Mononuclear cell (primary cell): ENCODE data around the gene C11orf71. TPM values are rescaled to one million over a fixed set of nuclear protein-coding genes. Genes with fewer than 3 reads are reported as not detected.

Experiments
- H3K27me3 ChIP-seq: 2 replicates; pipeline ENCODE4 v1.6.0; 2011; ENCODE audit warnings: low read length, control low read depth; ENCODE audit not compliant: insufficient read depth
- H3K4me1 ChIP-seq: 2 replicates; pipeline ENCODE4 v1.5.1; 2011; ENCODE audit warnings: mild to moderate bottlenecking, low read length, control low read depth; ENCODE audit not compliant: insufficient read depth
- H3K4me3 ChIP-seq: 2 replicates; pipeline ENCODE4 v1.5.1; 2011; ENCODE audit warnings: mild to moderate bottlenecking, low read length, moderate library complexity
- H3K9me3 ChIP-seq: 2 replicates; pipeline ENCODE4 v1.5.1; 2011; ENCODE audit warnings: low read depth, mild to moderate bottlenecking, control low read depth, low read length
- total RNA-seq: library from RNA; depleted of rRNA; stranded (reverse); fragments of >200 nt; gene quantifications from one replicate; pipeline ENCODE4 v1.2.3, GENCODE V29; 2012

The C11orf71 gene
- total RNA-seq, 1 donor: 8.8 TPM

DNA sequence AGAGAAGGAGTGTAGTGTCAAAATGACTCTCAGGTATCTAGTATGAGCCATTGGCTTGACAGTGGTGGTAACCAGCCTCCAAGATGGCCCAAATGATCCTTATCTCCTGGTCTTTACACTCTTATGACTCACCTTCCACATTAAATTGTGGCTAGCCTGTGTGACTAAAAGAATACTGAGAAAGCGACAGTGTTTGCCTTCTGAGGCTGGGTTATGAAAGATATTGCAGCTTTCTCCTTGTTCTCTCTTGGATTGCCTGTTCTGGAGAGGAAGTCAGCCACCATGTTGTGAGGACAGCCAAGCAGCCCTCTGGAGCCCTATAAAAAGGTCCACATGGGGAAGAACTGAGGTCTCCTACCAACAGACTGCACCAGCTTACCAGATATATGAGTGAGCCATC lies 15.8 kb downstream of the C11orf71 start:
- H3K4me1 ChIP-seq: no peaks in the 10 kb centered on the region
- H3K4me3 ChIP-seq: no peak overlapping the region
- peaks cover 11% of the 10 kb centered on the region for H3K27me3 ChIP-seq
- H3K9me3 ChIP-seq: no peaks in the 10 kb centered on the region

- no peaks in the 10 kb centered on the region for H3K4me1 ChIP-seq
- peaks cover 14% of the 10 kb centered on the region for H3K27me3 ChIP-seq
- no peak overlapping the region for H3K4me3 ChIP-seq
- no peaks in the 10 kb centered on the region for H3K9me3 ChIP-seq
These were observed 17.8 kb downstream of the C11orf71 start for GRCh38 chr11:114382509-114382908.

GRCh38 chr11:114379394-114380069 lies 20.8 kb downstream of the C11orf71 start:
- Histone ChIP-seq H3K9me3 (no peaks in the 10 kb centered on the region), H3K4me1 (no peaks in the 10 kb centered on the region), H3K4me3 (no peak overlapping the region), H3K27me3 (peaks cover 9% of the 10 kb centered on the region)

DNA sequence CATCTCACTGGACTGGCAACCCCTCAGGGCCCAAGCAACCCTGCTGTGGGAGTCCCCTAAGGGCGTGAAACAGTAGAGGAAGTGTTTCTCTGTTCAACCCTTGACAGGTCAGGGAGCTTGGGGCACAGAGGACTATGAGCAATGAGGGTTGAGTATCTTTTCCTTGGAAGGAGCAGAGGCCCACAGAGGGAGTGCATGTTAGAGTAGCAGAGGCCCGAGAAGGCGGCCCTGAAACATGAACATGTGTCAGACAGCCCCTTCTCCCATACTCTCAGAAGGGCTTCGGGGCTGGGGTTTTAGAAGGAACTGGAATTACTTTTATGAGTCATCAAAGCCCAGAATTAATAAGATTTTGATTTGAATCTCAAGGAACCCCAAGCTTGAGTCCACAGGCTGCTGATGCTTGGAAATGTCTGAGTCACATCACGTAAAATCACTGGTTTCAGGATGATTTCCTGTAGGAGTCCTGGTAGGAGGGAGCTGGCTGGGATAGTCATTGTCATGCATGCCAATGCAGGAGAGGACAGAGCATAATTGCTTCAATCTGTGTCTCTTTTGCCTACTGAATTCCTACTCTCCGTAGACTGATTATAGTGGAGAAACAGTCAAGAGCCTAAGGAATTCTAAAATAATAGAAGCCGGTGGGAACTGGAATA lies 22.6 kb downstream of the C11orf71 start:
- no peaks in the 10 kb centered on the region for H3K9me3 ChIP-seq
- H3K4me3 ChIP-seq: no peak overlapping the region
- H3K27me3 ChIP-seq: peaks cover 13% of the 10 kb centered on the region
- no peaks in the 10 kb centered on the region for H3K4me1 ChIP-seq

GRCh38 chr11:114375052-114375451 lies 25.3 kb downstream of the C11orf71 start:
- H3K9me3 ChIP-seq: no peaks in the 10 kb centered on the region
- no peaks in the 10 kb centered on the region for H3K4me1 ChIP-seq
- H3K27me3 ChIP-seq: peaks cover 13% of the 10 kb centered on the region
- no peak overlapping the region for H3K4me3 ChIP-seq

DNA sequence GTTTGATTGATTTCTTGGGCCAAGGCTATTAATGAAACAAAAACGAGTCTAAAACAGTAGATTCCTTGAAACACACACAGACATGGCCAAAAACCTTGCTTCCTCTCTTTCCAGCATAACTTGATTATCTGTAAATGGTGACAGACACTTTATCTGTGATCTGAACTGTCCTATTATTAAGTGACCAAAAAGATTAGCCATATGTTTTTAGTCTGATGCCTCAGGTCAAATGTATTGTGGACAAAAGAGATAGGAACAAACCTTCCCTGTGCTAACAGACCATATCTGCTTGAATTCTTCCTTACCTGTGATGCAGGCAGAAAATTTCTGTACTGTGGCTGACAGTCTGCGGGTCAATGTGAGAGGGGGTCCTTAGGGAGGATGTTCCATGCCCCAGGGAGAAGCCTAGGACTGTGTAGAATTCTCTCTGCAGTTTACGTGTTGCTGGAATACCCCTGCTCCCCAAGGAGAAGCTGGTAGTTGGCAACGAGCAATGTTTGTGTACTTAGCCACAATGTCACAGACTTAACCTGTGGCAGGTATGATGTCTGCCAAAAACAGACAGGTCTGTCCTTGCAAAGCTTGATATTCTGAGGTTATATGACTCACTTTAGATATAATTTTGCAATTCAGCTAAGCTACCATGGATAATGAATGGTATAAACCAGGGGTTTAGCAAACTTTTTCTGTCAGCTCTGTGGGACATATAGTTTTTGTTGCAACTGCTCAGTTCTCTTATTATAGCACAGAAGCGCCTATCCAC lies 31.2 kb downstream of the C11orf71 start:
- H3K27me3 ChIP-seq: peaks cover 2% of the 10 kb centered on the region

DNA sequence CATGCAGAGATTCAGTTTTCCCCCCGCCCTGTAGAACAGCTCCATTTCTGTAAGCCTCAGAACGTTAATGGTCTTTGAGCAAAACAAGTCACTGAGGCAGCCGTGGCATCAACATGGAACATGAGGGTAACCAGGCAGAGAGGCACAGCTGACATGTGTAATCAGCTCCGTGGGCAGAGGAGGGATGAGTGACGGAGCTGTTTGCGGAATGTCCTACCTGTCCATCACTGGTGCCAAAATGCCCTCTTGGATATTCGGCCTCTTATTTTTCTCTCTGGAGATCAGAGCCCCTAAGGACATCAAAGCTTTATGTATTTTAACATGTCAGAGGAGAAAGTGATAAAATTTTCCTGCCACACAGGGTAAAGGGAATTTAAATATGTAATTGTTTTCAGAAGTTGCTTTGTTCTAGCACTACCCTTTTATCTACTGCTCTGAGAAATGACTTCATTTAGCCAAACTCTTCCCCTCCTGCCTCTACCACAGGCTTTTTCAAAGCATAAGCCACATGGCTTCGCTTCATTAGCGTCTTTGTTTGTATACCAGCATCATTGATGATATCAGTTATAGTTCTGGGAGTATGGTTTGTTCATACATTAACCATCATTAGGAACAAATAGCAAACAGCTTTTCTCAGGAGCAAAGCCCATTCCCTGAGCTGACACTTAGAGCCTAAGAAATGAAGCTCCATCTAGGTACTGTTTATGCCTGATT lies 32.9 kb downstream of the C11orf71 start:
- Histone ChIP-seq H3K4me3 (no peak overlapping the region), H3K27me3 (peaks cover 5% of the 10 kb centered on the region), H3K4me1 (no peaks in the 10 kb centered on the region), H3K9me3 (no peaks in the 10 kb centered on the region)

More for the DNA sequence above, 31.2 kb downstream of the C11orf71 start:
- Histone ChIP-seq H3K9me3 (no peaks in the 10 kb centered on the region), H3K4me1 (no peaks in the 10 kb centered on the region), H3K4me3 (no peak overlapping the region)

- no peak overlapping the region for H3K4me3 ChIP-seq
- no peaks in the 10 kb centered on the region for H3K4me1 ChIP-seq
- H3K9me3 ChIP-seq: no peaks in the 10 kb centered on the region
- peaks cover 8% of the 10 kb centered on the region for H3K27me3 ChIP-seq
These were observed 33.7 kb downstream of the C11orf71 start for GRCh38 chr11:114366331-114367243.

DNA sequence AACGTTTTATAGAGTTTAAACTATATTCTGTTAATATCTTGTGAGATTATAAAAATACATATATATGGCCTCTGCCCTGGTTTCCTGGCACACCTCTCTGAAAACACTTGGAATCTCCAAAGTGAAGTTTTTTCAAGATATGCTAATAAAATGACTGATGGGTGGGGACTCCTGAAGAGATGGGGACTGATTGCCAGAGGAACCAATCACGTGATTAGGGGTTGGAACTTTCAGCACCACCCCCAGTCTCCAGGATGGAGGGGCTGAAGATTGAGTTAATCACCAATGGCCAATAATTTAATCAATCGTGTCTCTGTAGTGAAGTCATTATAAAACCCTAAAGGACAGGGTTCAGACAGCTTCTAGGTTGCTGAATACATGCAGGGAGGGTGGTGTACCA lies 37.4 kb downstream of the C11orf71 start:
- Histone ChIP-seq H3K27me3 (peaks cover 8% of the 10 kb centered on the region), H3K4me1 (no peaks in the 10 kb centered on the region), H3K4me3 (no peak overlapping the region), H3K9me3 (no peaks in the 10 kb centered on the region)

GRCh38 chr11:114362326-114362725 lies 38.0 kb downstream of the C11orf71 start:
- H3K9me3 ChIP-seq: no peaks in the 10 kb centered on the region
- no peaks in the 10 kb centered on the region for H3K4me1 ChIP-seq
- peaks cover 8% of the 10 kb centered on the region for H3K27me3 ChIP-seq
- H3K4me3 ChIP-seq: no peak overlapping the region

DNA sequence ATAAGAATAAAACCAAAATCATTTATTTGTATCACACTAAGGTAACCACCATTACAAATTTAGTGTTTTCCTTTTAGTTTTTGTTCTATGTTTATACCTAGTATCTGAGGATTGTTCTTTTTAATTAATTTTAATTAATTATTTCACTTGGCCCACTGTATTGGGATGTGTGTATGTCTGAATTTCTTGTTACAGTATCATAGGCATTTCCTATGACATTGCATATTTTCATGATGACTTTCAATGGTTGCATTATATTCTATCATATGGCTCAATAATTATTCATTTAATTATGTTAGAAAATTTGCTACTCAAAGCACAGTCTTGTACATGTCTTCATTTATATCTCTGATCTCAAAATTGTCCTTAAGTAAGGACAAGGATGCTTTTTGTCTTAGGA lies 41.0 kb downstream of the C11orf71 start:
- Histone ChIP-seq H3K27me3 (peaks cover 7% of the 10 kb centered on the region), H3K4me1 (no peaks in the 10 kb centered on the region), H3K4me3 (no peak overlapping the region), H3K9me3 (no peaks in the 10 kb centered on the region)

GRCh38 chr11:114358716-114359115 lies 41.6 kb downstream of the C11orf71 start:
- no peak overlapping the region for H3K4me3 ChIP-seq
- H3K9me3 ChIP-seq: no peaks in the 10 kb centered on the region
- no peaks in the 10 kb centered on the region for H3K4me1 ChIP-seq
- peaks cover 7% of the 10 kb centered on the region for H3K27me3 ChIP-seq

GRCh38 chr11:114354076-114354475 lies 46.2 kb downstream of the C11orf71 start:
- no peaks in the 10 kb centered on the region for H3K9me3 ChIP-seq
- no peaks in the 10 kb centered on the region for H3K4me1 ChIP-seq
- H3K4me3 ChIP-seq: no peak overlapping the region
- peaks cover 2% of the 10 kb centered on the region for H3K27me3 ChIP-seq

DNA sequence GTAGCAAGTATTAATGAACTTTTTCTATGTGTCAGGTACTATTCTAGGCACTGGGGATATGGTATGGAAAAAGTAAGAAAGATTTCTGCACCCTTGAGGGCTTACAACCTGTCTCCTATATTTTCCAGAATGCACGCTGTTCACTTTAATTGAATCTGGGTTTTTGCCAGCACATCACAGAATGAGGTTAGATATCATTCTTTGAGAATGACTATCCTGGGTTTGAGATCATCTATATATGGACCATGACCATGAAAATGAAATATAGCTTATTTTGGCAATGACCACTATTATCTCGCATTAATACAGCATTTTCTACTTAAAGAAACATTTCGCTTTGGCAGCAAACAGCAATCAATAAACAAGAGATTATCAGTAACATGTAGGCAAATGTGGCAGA lies 46.9 kb downstream of the C11orf71 start:
- peaks cover 2% of the 10 kb centered on the region for H3K27me3 ChIP-seq

More for the DNA sequence above, 46.9 kb downstream of the C11orf71 start:
- Histone ChIP-seq H3K4me1 (no peaks in the 10 kb centered on the region), H3K4me3 (no peak overlapping the region), H3K9me3 (no peaks in the 10 kb centered on the region)
